Activated T-cell treated with anti-CD3 and anti-CD28 coated beads for 4 hours (primary cell): ENCODE results near the gene MADCAM1.
"Not testable (repeated sequence)": the region's sequence is repeated elsewhere in the genome, so short reads cannot be mapped to it uniquely, and the experiment has no call there.

ENCODE experiments used
- DNase-seq: peaks from one replicate; pipeline ENCODE4 v3.0.0-alpha.2; 2020

Gene MADCAM1

GRCh38 chr19:496112-496665 lies at the start of gene MADCAM1:
Gene MADCAM1, plus strand, starts transcription at chr19:496486. Its CDS starts 14 bp downstream, at chr19:496500.
- DNase-seq: no peak

- no peak for DNase-seq
These were observed 49.2 kb upstream of the MADCAM1 start for GRCh38 chr19:447064-447426.

GRCh38 chr19:447816-448560 lies 48.3 kb upstream of the MADCAM1 start:
- DNase-seq: no peak

DNA sequence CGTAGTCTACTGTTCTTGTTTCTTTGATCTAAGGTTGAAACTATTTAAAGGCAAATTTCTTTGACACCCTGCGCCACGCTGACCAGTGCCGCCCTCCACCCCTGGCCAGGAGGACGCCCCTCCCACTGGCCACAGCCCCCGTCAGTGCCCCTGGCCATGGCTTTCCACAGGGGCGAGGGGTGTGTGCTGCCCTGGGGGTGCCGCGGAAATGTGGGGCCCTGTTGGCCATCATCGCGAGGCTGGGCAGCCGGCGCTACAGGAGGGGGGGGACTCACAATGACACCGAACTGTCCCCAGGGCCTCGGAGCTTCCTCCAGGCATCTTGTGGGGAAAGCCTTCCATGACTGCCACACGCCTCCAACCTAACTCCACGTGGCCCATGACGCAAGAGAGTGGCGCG lies 46.4 kb upstream of the MADCAM1 start:
- no peak for DNase-seq

DNA sequence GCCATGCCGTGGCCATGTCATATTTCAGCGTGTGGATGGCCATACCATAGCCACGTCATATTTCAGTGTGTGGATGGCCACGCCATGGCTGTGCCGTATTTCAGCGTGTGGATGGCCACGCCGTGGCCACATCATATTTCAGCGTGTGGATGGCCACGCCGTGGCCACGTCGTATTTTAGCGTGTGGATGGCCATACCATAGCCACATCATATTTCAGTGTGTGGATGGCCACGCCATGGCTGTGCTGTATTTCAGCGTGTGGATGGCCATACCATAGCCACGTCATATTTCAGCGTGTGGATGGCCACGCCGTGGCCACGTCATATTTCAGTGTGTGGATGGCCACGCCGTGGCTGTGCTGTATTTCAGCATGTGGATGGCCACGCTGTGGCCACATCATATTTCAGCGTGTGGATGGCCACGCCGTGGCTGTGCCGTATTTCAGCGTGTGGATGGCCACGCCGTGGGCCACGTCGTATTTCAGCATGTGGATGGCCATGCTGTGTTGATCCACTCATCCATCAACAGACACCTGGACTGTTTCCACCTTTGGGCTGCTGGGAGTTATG lies 45.3 kb upstream of the MADCAM1 start:
- DNase-seq: not testable (repeated sequence)

GRCh38 chr19:452829-453228 lies 43.5 kb upstream of the MADCAM1 start:
- no peak for DNase-seq

- DNase-seq: no peak
These were observed 42.7 kb upstream of the MADCAM1 start for GRCh38 chr19:453606-454005.

- DNase-seq: no peak
These were observed 41.1 kb upstream of the MADCAM1 start for GRCh38 chr19:455031-455705.

DNA sequence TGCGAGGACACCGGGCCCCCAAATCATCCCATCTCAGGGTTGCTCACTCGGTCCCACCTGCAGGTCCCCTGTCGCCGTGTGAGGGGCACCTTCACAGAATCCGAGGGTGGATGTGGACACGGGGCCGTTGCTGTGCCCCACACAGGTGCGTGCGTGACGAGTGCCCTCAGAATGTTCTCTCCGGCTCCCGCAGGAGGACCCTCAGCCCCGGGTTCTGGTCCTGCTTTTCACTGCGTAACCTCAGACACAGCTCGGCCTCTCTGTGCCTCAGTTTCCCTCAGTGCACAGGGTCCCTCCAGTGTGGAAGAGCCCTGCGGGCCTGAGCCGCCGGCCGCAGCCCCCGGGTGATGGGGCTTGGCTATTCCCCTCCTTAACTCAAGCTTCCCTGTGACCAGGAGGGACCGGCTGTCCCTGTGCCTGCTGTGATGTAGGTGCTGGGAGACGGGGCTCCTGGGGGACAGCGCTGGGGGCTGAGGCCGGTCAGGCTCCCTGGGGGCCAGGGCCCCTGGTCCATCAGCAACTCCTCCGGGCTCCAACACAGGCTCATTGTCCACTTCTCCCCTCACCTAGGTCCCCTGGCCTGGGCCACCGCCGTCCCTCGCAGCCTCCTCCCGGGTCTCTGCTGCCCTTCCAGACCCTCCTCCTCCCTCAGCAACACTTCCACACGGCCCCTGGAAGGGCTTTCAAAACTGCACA lies 40.3 kb upstream of the MADCAM1 start:
- no peak for DNase-seq

- no peak for DNase-seq
These were observed 39.7 kb upstream of the MADCAM1 start for GRCh38 chr19:456547-457110.

GRCh38 chr19:457636-458035 lies 38.6 kb upstream of the MADCAM1 start:
- DNase-seq: no peak

DNA sequence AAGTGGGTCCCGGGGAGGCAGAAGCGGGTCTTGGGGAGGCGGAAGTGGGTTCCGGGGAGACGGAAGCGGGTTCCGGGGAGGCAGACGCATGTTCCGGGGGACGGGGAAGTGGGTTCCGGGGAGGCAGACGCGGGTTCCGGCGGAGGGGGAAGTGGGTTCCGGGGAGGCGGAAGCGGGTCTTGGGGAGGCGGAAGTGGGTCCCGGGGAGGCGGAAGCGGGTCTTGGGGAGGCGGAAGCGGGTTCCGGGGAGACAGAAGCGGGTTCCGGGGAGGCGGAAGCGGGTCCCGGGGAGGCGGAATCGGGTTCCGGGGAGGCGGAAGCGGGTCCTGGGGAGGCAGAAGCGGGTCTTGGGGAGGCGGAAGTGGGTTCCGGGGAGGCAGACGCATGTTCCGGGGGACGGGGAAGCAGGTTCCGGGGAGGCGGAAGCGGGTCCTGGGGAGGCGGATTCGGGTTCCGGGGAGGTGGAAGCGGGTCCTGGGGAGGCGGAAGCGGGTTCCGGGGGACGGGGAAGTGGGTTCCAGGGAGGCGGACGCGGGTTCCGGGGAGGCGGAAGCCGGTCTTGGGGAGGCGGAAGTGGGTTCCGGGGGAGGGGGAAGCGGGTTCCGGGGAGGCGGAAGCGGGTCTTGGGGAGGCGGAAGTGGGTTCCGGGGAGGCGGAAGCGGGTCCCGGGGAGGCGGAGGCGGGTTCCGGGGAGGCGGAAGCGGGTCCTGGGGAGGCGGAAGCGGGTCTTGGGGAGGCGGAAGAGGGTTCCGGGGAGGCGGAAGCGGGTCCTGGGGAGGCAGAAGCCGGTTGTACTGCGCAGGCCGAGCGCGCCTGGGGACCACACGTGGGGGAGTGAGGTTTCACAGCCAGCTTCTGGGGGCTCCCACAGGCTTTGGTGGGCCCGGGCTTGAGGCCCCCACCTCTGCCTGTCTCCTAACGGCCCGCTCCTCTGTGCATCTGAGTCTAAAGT lies 37.9 kb upstream of the MADCAM1 start:
- DNase-seq: no peak

DNA sequence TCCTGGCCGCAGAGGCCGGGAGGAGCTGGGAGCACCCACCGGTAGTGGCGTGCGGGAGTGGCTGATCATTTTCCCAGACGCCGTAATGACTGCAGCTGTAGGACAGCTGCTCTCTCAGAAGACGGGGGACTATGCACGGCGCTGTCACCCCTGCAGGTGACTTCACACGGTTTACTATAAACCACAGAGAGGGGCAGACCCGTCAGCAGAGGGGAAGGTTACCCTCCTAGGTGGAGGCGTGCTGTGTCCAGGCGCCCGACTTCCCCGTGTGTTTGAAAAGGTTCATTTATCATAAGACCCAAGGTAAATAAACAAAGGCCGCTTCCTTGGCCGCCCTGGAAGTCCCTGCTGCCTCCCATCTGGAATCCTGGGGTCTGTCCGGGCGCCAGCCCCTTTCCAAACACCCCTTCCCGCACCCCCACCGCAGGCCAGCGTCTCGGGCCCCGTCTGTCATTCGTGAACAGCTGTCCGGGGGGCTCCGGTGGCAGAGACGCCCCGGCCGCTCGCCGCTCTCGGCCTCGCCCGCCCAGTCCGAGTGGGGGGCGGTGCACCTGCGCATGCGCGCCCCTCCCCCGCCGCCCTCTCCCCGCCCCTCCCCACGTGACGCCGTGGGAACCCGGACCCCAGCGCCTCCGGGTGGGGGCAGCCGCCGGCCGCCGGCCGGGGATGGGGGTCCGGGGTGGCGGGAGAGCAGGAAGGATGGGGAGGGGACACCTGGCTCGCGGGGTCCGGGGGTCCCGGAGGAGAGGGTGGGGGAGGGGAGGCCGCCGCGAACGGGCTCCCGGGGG lies 36.4 kb upstream of the MADCAM1 start:
- DNase-seq: peak; percentile 11

- DNase-seq: no peak
These were observed 35.2 kb upstream of the MADCAM1 start, which contains the start of gene SHC2 for GRCh38 chr19:460877-461720. Gene SHC2, minus strand, starts transcription at chr19:461033. Its CDS starts 37 bp downstream, at chr19:460996.

- DNase-seq: no peak
These were observed 34.4 kb upstream of the MADCAM1 start for GRCh38 chr19:461721-462551.

DNA sequence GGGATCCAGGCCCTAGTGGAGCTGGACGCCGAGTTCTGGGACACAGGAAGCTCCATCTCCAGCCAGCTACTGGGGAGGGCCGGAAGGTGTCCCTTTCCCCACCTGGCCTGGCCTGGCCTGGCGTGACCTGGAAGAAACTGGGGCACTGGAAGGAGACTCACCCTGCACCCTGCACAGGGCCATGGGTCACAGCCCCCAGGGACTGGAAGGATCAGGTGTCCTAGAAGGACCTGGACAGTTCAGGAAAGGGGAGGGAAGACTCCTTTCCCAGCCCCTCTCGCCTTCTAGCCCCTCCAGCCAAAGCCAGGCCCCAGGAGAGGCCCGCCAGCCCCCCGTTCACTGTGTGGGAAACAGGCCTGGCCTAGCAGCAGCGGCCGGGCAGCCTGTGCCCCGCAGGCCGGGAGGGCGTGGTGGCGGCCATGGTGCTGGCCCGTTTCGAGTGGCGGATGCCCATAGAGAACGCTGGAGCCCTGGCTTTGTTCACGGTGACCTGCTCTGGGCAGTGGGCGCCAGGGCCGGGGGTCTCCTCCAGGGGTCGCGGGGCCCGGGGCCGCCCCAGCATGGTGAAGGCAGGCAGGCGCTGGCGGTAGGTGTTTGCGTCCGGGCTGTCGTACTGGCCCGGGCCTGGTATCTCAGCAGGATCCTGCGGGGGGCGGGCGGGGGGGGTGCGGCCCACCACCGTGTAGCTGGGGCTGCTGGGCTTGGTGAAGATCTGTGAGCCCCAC lies 32.6 kb upstream of the MADCAM1 start:
- DNase-seq: no peak

DNA sequence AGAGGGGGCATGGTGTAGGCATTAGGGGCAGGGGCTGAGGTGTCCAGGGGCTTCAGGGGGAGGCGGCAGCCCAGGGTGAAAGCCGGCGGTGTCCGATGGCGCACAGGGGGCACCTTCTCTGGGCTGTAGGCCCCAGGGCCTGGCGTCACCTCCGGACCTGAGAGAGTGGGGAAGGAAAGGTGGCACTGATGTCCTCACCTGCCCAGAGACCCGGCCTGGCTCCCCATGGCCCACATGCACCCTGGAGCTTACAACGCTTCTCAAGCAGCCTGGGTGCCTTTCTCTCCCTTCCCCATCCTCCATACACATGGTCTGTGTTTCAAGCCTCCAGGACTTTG lies 32.1 kb upstream of the MADCAM1 start:
- no peak for DNase-seq
